Lung (tissue), 12 donors: ENCODE results near the gene BICDL1. TPM values are rescaled to one million over a fixed set of nuclear protein-coding genes. Genes with fewer than 3 reads are reported as not detected.

Source experiments
- ATAC-seq: fragments of 200-7000 bp; cut with Tn5 transposase; one replicate; pipeline ENCODE4 v1.9.1; 2020; ENCODE audit warnings: moderate number of reproducible peaks; ENCODE audit not compliant: insufficient read depth, low FRiP score
- DNase-seq, 3 donors: peaks; one replicate each; pipeline ENCODE4 v3.0.0-alpha.2; 2013 to 2017
- H3K27ac ChIP-seq, 2 donors: one replicate each; pipeline ENCODE4 v1.5.1; 2013; ENCODE audit warnings: mild to moderate bottlenecking in 2 of 2, moderate library complexity in 2 of 2, control low read depth in 1 of 2, inconsistent platforms in 1 of 2, low read depth in 1 of 2, low read length in 1 of 2
- H3K27me3 ChIP-seq, 3 donors: one replicate each; pipeline ENCODE4 v1.5.1; 2013; ENCODE audit warnings: low read length in 2 of 3; ENCODE audit not compliant: control insufficient read depth in 3 of 3, insufficient read depth in 3 of 3
- H3K36me3 ChIP-seq, 4 donors: one replicate each; pipeline ENCODE4 v1.5.1; 2013; ENCODE audit warnings: low read length in 4 of 4, mild to moderate bottlenecking in 1 of 4, moderate library complexity in 1 of 4; ENCODE audit not compliant: control insufficient read depth in 4 of 4, insufficient read depth in 4 of 4
- H3K4me1 ChIP-seq, 5 donors: one replicate each; pipeline ENCODE4 v1.5.1; 2013; ENCODE audit warnings: low read length in 5 of 5, mild to moderate bottlenecking in 2 of 5, moderate library complexity in 1 of 5; ENCODE audit not compliant: control insufficient read depth in 5 of 5, insufficient read depth in 5 of 5
- H3K4me3 ChIP-seq: one replicate; pipeline ENCODE4 v1.5.1; 2013; ENCODE audit warnings: mild to moderate bottlenecking, control low read depth, moderate library complexity
- H3K9ac ChIP-seq, 2 donors: one replicate each; pipeline ENCODE4 v1.5.1; 2013; ENCODE audit warnings: low read length in 2 of 2, control low read depth in 1 of 2; ENCODE audit not compliant: insufficient read depth in 1 of 2
- H3K9me3 ChIP-seq, 4 donors: one replicate each; pipeline ENCODE4 v1.5.1; 2013; ENCODE audit warnings: low read length in 3 of 4, mild to moderate bottlenecking in 1 of 4, moderate library complexity in 1 of 4; ENCODE audit not compliant: control insufficient read depth in 4 of 4, insufficient read depth in 3 of 4
- CTCF ChIP-seq: IDR thresholded peaks from 2 replicates; pipeline ENCODE4 v1.5.1; 2012; ENCODE audit warnings: mild to moderate bottlenecking; ENCODE audit errors: control extremely low read depth, extremely low read depth
- WGBS, 2 donors: extraction: QIAGEN DNeasy Blood & Tissue Kit; methylation state at CpG; one replicate each; pipeline ENCODE4 v1.1.7; 2013; 5-methylcytosine and 5-hydroxymethylcytosine counted together
- polyA plus RNA-seq, 2 donors: library from polyadenylated mRNA; stranded (reverse); fragments of 200-250 nt; gene quantifications; one replicate each; pipeline ENCODE4 v1.2.1, GENCODE V29; 2013
- total RNA-seq, 2 donors: library from RNA; depleted of rRNA in 1 of 2; stranded (reverse); fragments of >200 nt in 1 of 2; gene quantifications; one replicate each; pipeline ENCODE4 v1.2.1, GENCODE V29; 2014 to 2021
- donor health status: control.
- donor health status: control.
- donor health status: Bipolar disorder and iron deficiency.
- donor health status: healthy.
- donor health status: DM: yes; HTN: yes; CAD: no.

BICDL1 gene
- total and polyA plus RNA-seq, 4 donors: 5.2 to 23.7 (median 13.7) TPM

GRCh38 chr12:120067084-120067869 is 78.2 kb downstream of the BICDL1 start:
- Histone ChIP-seq H3K27ac (no peak overlapping the region), H3K9me3 (peaks cover 0 to 2% (median 0%) of the 10 kb centered on the region in 4 donors), H3K36me3 (peaks cover 0 to 3% (median 0%) of the 10 kb centered on the region in 4 donors), H3K4me1 (peaks cover 0 to 1% (median 0%) of the 10 kb centered on the region in 5 donors), H3K4me3 (no peak overlapping the region), H3K27me3 (no peaks in the 10 kb centered on the region), H3K9ac (no peak overlapping the region)
- no peak for DNase-seq
- ATAC-seq: no peak
- WGBS, 2 donors: 75 to 83% methylated on average over 3 of the region's 3 CpGs
- no peak for TF ChIP-seq CTCF

GRCh38 chr12:120067901-120068300 is 78.9 kb downstream of the BICDL1 start:
- Histone ChIP-seq H3K27ac (no peak overlapping the region), H3K27me3 (no peaks in the 10 kb centered on the region), H3K4me3 (no peak overlapping the region), H3K9ac (no peak overlapping the region), H3K9me3 (peaks cover 0 to 2% (median 0%) of the 10 kb centered on the region in 4 donors), H3K4me1 (peaks cover 0 to 1% (median 0%) of the 10 kb centered on the region in 5 donors), H3K36me3 (peaks cover 0 to 3% (median 0%) of the 10 kb centered on the region in 4 donors)
- ATAC-seq (no peak), DNase-seq (no peak)
- TF ChIP-seq CTCF: no peak
- WGBS, 2 donors: 78 to 82% methylated on average over 3 of the region's 3 CpGs

GRCh38 chr12:120069278-120069677 is 80.2 kb downstream of the BICDL1 start:
- Histone ChIP-seq H3K27ac (no peak overlapping the region), H3K4me3 (no peak overlapping the region), H3K27me3 (no peaks in the 10 kb centered on the region), H3K9ac (no peak overlapping the region), H3K36me3 (peaks cover 0 to 3% (median 0%) of the 10 kb centered on the region in 4 donors), H3K9me3 (peaks cover 0 to 2% (median 0%) of the 10 kb centered on the region in 4 donors), H3K4me1 (peaks cover 0 to 1% (median 0%) of the 10 kb centered on the region in 5 donors)
- WGBS, 2 donors: 86 to 87% methylated on average over 5 of the region's 5 CpGs
- ATAC-seq: no peak
- TF ChIP-seq CTCF: no peak
- DNase-seq: no peak
